Measurements from ENCODE around the gene PRKCZ.

Gene PRKCZ

DNA sequence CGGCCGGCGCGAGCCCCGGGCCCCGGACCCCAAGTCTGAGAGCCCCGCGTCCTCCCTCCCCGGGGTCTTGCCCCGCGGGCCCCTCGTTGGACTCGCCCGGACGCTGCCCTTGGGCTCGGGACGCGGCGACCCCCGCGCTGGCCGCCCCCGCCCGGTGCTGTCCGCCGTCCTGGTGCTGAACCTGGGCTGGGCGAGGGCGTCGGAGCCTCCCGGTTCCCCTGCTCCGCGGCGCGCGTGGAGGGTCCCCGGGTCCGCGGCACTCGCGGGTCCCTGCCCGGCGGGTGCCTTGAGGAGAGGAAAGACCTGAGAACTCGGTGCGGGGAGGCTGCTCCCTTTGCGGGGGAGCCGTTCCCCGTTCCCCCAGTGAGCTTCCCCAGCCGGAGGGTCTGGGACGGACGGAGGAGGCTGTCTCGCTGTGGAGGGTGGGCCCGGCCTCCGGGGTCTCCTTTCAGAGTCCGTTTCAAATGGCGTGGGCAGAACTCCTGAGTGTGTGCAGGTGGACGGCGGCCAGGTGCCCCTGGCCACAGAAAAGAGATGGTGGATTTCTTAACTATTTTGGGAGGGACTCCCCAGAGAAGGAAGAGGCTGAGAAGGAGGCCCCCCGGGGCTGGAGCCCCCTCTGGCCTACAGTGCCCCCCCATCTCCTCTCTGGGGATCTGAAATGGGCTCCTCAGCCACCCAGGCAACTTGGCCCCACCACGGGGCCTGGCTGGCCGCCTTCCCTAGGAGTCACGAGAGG is 30.5 kb upstream of the PRKCZ start:
- H3K4me3 ChIP-seq (ENCODE audit: low read length) = no peak overlapping the region
- TF ChIP-seq ZNF274 (IDR thresholded peaks at IDR 0.05; ENCODE audit: low read depth, low read length) = no peak

DNA sequence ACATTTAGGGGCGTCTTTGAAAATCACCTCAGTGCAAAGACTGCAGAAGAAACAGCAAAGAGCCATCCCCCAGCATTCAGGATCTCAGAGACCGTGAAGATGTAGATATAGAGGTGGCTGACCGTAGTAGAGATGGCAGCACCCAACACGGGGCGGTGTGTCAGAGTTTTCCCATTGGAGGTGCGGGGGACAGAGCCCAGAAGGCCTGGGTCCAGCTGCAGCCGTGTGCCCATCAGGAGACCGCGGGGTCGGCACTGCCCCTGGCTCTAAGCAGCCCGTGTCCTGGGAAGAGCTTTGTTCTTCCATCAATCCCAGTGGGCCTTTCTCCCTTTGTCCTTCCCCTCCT is 29.9 kb upstream of the PRKCZ start:
- H3K4me3 ChIP-seq (ENCODE audit: low read length) = no peak overlapping the region
- no peak for TF ChIP-seq ZNF274 (IDR thresholded peaks at IDR 0.05; ENCODE audit: low read depth, low read length)

DNA sequence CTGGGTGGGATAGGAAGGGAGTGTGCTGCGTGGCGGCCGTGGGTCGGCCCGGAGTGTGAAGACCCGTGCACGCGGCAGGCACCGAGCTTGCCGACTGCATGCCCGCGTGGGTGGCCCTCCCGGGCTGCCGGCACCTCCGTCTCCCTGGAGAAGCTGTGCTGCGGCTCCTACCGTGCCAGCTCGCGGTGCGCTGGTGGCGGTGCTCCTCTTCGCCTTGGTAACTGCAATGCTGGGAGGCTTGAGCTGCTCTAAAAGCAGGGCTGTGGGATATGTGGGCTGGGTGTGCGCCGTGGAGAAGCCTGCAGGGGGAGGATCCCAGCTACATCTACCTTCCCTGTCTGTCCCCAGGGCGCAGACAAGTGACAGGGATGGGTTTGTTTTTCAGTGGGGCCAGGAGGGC is 28.7 kb upstream of the PRKCZ start:
- no peak overlapping the region for H3K4me3 ChIP-seq (ENCODE audit: low read length)
- TF ChIP-seq ZNF274 (IDR thresholded peaks at IDR 0.05; ENCODE audit: low read depth, low read length) = no peak

DNA sequence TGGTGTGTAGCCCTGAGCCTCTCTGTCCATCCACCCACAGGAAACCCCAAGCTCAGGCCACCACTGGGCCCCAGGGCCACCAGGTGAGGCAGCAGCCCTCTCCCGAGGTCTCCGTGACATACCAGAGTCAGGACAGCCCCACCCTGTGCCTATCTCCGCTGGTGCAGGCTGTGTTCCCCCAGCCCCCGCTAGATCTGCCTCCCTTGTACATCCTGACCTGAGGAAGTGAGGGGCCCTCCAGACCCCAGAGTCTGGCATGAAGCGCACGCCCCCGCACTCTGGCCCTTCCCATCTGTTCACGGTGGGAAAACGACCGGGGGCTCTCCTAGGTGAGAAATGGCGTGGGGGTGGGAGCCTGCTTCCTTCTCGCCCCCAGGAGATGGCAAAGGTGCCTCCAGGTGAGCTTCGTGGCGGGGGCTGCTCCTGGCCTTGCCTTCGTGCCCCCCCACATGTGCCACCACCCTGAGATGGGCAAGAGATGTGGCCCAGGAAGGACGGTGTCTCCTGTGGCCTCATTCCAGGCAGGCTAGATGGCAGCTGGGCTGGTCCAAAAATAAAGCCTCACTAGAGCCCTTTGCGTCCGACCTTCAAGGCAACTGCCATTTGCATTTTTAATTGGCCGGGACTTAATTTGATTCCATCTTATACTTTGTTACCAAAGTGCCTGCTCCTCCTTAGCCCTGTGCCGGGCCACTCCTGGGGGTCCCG is 28.0 kb upstream of the PRKCZ start:
- no peak for TF ChIP-seq ZNF274 (IDR thresholded peaks at IDR 0.05; ENCODE audit: low read depth, low read length)
- no peak overlapping the region for H3K4me3 ChIP-seq (ENCODE audit: low read length)

DNA sequence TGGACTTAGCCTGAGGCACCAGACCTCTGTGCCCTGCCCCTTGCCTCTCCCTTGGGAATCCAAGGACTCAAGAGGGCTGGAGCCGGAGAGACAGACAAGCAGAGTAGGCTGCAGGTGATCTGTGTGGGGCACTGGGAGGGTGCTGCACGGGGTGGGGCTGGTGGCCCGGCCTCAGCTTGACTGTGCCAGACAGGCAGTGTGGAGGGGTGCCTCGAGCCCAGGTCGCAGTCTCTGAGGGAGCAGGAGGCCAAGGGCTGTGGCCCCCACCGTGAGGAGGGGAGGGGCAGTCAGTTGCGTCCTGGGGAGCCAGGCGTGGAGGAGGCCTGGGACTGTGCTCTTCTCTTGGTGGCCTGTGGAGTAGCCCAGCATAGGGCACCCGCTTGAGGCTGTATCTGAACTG is 27.0 kb upstream of the PRKCZ start:
- H3K4me3 ChIP-seq (ENCODE audit: low read length) = no peak overlapping the region
- TF ChIP-seq ZNF274 (IDR thresholded peaks at IDR 0.05; ENCODE audit: low read depth, low read length) = no peak

DNA sequence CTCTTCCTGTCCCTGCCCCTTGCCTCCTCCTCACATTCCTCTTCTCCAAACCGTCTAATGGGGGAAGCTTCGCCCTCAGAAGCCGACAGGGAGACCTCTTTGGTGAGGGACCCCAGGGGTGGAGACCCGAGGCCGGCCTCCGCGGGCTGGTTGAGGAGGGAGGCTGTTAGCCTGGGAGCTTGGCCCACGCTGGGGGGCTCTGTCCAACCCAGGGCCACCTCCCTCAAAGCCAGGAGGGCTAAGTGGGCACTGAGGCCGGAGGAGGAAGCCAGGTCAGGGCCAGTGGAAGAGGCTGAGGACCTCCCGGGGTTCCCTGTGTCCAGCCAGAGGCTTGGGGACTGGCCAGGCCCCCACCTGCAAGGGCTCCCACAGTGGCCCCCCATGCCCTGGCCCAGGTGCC is 25.8 kb upstream of the PRKCZ start:
- no peak overlapping the region for H3K4me3 ChIP-seq (ENCODE audit: low read length)
- no peak for TF ChIP-seq ZNF274 (IDR thresholded peaks at IDR 0.05; ENCODE audit: low read depth, low read length)

DNA sequence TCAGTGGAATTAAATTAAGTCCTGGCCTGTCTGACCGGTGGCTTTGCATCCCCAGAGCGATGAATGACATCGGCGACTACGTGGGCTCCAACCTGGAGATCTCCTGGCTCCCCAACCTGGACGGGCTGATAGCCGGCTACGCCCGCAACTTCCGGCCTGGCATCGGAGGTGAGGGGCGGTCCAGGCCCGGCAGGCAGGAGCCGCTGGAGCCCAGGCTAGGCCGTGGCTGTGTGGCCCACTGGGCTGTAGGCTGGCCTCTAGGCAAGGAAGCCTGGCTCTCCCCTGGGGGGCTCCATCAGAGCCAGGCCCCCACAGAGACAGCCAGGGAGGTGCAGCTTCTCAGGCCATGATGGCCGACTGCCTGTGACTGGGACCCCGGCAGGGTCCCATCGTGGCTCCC is 25.3 kb upstream of the PRKCZ start:
- no peak for TF ChIP-seq ZNF274 (IDR thresholded peaks at IDR 0.05; ENCODE audit: low read depth, low read length)
- no peak overlapping the region for H3K4me3 ChIP-seq (ENCODE audit: low read length)

DNA sequence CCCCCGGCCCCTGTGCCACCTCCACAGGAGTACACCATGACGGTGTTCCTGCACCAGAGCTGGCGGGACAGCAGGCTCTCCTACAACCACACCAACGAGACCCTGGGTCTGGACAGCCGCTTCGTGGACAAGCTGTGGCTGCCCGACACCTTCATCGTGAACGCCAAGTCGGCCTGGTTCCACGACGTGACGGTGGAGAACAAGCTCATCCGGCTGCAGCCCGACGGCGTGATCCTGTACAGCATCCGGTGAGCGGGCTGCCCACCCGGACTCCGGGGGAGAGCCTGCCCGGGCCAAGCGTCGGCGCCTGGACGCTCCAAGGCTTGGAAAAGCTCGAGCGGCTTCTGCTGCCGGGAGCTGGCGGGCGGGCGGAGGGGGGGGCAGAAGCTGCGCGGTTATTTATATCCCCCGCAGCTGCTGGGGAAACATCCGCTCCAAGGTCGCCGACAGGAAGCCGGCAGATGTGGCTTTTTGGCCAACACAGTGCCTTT is 24.7 kb upstream of the PRKCZ start:
- no peak overlapping the region for H3K4me3 ChIP-seq (ENCODE audit: low read length)

DNA sequence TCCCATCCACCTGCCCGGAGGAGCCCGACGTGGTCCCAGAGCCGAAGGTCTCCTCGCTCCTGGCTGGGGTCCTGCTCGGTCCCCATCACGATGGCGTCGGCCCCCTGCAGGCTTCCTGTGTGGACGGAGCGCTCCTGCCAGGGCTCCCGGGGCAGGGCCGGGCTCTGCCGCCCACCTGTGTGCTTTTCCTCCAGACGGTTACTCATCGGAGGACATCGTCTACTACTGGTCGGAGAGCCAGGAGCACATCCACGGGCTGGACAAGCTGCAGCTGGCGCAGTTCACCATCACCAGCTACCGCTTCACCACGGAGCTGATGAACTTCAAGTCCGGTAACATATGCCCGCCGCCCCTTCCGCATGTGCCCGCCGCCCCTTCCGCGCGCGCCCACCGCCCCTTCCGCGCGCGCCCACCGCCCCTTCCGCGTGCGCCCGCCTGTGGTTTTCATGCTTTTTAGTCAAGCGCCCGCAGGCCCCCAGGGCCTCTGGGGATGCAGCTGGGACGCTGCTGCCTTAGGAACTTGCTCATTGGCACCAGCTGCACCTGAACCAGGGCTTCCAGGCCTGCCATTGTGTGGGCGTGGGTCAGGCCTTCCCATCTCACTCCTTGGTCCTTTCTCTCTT is 22.1 kb upstream of the PRKCZ start:
- no peak overlapping the region for H3K4me3 ChIP-seq (ENCODE audit: low read length)

More for the DNA sequence above, 24.7 kb upstream of the PRKCZ start:
- TF ChIP-seq ZNF274 (IDR thresholded peaks at IDR 0.05; ENCODE audit: low read depth, low read length) = no peak

DNA sequence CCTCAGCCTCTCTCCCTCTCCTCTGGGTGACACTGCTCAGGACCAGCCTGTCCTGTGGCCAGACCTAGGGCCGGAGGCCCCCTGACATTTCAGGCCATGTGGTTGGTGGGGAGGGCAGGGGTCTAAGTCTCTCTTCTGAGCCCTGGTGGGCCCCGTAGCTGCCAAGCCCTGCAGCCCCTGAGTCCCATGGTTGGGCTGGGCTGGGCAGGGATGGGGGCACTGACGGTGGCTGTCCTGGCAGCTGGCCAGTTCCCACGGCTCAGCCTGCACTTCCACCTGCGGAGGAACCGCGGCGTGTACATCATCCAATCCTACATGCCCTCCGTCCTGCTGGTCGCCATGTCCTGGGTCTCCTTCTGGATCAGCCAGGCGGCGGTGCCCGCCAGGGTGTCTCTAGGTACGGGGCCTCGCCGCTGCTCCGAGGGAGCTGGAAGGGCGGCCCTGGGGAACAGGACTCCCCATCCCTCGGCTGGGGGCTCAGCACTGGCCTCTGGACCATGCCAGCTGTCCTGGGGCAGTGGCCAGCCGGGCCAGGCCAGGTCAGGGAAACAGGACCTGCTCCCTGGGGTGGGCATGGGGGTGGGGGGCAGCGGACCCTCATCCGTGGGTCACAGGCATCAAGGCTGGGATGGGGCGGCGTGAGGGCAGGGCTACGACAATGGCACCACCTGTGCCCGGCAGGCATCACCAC is 21.2 kb upstream of the PRKCZ start:
- no peak overlapping the region for H3K4me3 ChIP-seq (ENCODE audit: low read length)
- TF ChIP-seq ZNF274 (IDR thresholded peaks at IDR 0.05; ENCODE audit: low read depth, low read length) = no peak

More for the DNA sequence above, 22.1 kb upstream of the PRKCZ start:
- no peak for TF ChIP-seq ZNF274 (IDR thresholded peaks at IDR 0.05; ENCODE audit: low read depth, low read length)

DNA sequence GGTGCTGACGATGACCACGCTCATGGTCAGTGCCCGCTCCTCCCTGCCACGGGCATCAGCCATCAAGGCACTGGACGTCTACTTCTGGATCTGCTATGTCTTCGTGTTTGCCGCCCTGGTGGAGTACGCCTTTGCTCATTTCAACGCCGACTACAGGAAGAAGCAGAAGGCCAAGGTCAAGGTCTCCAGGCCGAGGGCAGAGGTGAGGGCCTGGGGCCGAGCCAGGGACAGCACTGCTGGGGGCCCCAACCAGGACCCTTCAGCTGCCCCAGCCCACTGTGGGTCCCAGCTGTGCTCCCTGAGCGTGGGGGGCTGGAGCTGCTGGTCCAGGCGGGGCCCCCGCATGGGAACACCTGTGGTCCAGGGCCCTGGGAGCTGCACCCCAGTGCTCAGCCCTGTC is 20.6 kb upstream of the PRKCZ start:
- no peak for TF ChIP-seq ZNF274 (IDR thresholded peaks at IDR 0.05; ENCODE audit: low read depth, low read length)
- H3K4me3 ChIP-seq (ENCODE audit: low read length) = no peak overlapping the region

DNA sequence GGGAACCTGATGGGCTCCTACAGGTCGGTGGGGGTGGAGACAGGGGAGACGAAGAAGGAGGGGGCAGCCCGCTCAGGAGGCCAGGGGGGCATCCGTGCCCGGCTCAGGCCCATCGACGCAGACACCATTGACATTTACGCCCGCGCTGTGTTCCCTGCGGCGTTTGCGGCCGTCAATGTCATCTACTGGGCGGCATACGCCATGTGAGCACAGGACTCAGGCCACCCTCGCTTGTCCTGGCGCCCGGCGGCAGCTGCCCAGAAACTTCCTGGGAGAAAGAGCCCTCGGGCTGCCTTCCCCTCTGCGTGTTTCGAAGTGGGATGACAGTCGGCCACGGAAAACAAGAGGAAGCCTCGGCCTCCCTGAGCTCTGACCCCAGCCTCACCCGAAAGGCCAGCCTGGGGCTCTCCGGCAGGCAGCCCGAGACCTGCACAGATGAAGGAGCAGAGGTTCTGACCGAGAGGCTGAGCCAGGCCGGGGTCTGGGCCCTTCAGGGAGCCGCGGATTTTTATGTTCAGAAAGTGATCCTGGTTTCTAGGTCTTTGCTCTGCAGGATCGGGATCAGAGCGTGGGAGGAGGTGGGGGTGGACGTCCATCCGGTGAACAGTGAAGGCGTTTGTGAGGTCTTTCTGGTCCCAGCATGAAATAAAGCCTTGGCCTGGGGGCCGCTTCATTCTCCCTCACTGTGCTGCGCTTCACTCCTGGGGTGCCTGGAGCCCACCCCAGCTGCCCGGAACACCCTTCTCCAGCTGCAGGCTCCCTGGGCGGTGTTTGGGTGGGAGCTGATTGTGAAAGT is 19.9 kb upstream of the PRKCZ start:
- no peak for TF ChIP-seq ZNF274 (IDR thresholded peaks at IDR 0.05; ENCODE audit: low read depth, low read length)
- H3K4me3 ChIP-seq (ENCODE audit: low read length) = no peak overlapping the region

Measured in GM08714 (cell line).